IPS-11a (cell line): ENCODE data around the gene CNIH2.
"Not testable (repeated sequence)": the region's sequence is repeated elsewhere in the genome, so short reads cannot be mapped to it uniquely, and the experiment has no call there.

ENCODE experiments used
- H3K4me3 ChIP-seq: one replicate; pipeline ENCODE4 v1.5.1; 2013; ENCODE audit warnings: low read depth, low read length, control low read depth

Gene CNIH2

GRCh38 chr11:66277471-66278362 is at the start of gene CNIH2:
Gene CNIH2, plus strand, starts transcription at chr11:66278175. Its CDS starts 282 bp downstream, at chr11:66278457.
- H3K4me3 ChIP-seq, result peak within 1 kb of the TSS; percentile 41

- H3K4me3 ChIP-seq, result no peak overlapping the region
Observed at GRCh38 chr11:66228521-66228920, 49.5 kb upstream of the CNIH2 start.

GRCh38 chr11:66230156-66230555 is 47.8 kb upstream of the CNIH2 start:
- H3K4me3 ChIP-seq, result no peak overlapping the region

GRCh38 chr11:66230978-66231377 is 47.0 kb upstream of the CNIH2 start:
- no peak overlapping the region for H3K4me3 ChIP-seq

- H3K4me3 ChIP-seq, result no peak overlapping the region
Observed at GRCh38 chr11:66231561-66231960, 46.4 kb upstream of the CNIH2 start.

- H3K4me3 ChIP-seq, result no peak overlapping the region
Observed at GRCh38 chr11:66232769-66233168, 45.2 kb upstream of the CNIH2 start.

- no peak overlapping the region for H3K4me3 ChIP-seq
Observed at GRCh38 chr11:66233301-66233700, 44.7 kb upstream of the CNIH2 start.

- H3K4me3 ChIP-seq, result no peak overlapping the region
Observed at GRCh38 chr11:66235141-66235540, 42.8 kb upstream of the CNIH2 start.

GRCh38 chr11:66237867-66238266 is 40.1 kb upstream of the CNIH2 start:
- no peak overlapping the region for H3K4me3 ChIP-seq

- H3K4me3 ChIP-seq, result no peak overlapping the region
Observed at GRCh38 chr11:66238786-66239413, 39.1 kb upstream of the CNIH2 start.

GRCh38 chr11:66239511-66239910 is 38.5 kb upstream of the CNIH2 start:
- H3K4me3 ChIP-seq, result no peak overlapping the region

GRCh38 chr11:66239998-66240780 is 37.8 kb upstream of the CNIH2 start:
- H3K4me3 ChIP-seq, result no peak overlapping the region

- H3K4me3 ChIP-seq, result no peak overlapping the region
Observed at GRCh38 chr11:66240781-66241136, 37.2 kb upstream of the CNIH2 start.

- no peak overlapping the region for H3K4me3 ChIP-seq
Observed at GRCh38 chr11:66242095-66242765, 35.7 kb upstream of the CNIH2 start.

GRCh38 chr11:66243782-66244535 is 34.0 kb upstream of the CNIH2 start:
- no peak overlapping the region for H3K4me3 ChIP-seq

GRCh38 chr11:66247295-66247694 is 30.7 kb upstream of the CNIH2 start:
- no peak overlapping the region for H3K4me3 ChIP-seq

- no peak overlapping the region for H3K4me3 ChIP-seq
Observed at GRCh38 chr11:66247801-66248200, 30.2 kb upstream of the CNIH2 start.

GRCh38 chr11:66248903-66249302 is 29.1 kb upstream of the CNIH2 start:
- H3K4me3 ChIP-seq, result no peak overlapping the region

GRCh38 chr11:66251809-66252208 is 26.2 kb upstream of the CNIH2 start:
- no peak overlapping the region for H3K4me3 ChIP-seq

GRCh38 chr11:66253081-66253480 is 24.9 kb upstream of the CNIH2 start:
- not testable (repeated sequence) for H3K4me3 ChIP-seq
